Measurements from ENCODE around the gene ATP13A3. TPM values are rescaled to one million over a fixed set of nuclear protein-coding genes. Genes with fewer than 3 reads are reported as not detected.

Gene ATP13A3
- total RNA-seq, 1 donor from 2014 or later, result 74.6 TPM

- no peak for TF ChIP-seq CTCF (conservative IDR thresholded peaks at IDR 0.05)
- Mint-ChIP-seq H3K9me3 (peaks cover 16% of the 10 kb centered on the region), H3K36me3 (ENCODE audit: low read depth) (peaks cover 4% of the 10 kb centered on the region), H3K4me1 (peaks cover 14% of the 10 kb centered on the region), H3K27ac (ENCODE audit: unreplicated experiment) (no peak overlapping the region), H3K27me3 (ENCODE audit: low read depth) (peaks cover 4% of the 10 kb centered on the region), H3K4me3 (no peak overlapping the region)
- no peak for DNase-seq (ENCODE audit: low read depth, low spot score)
Measured at GRCh38 chr3:194387926-194388418, 98.8 kb downstream of the ATP13A3 start.

- DNase-seq (ENCODE audit: low read depth, low spot score), result no peak
- H3K4me3 Mint-ChIP-seq, result no peak overlapping the region
- H3K27me3 Mint-ChIP-seq (ENCODE audit: low read depth), result peaks cover 4% of the 10 kb centered on the region
- peaks cover 16% of the 10 kb centered on the region for H3K9me3 Mint-ChIP-seq
- H3K36me3 Mint-ChIP-seq (ENCODE audit: low read depth), result peaks cover 4% of the 10 kb centered on the region
- H3K4me1 Mint-ChIP-seq, result peaks cover 19% of the 10 kb centered on the region
- TF ChIP-seq CTCF (conservative IDR thresholded peaks at IDR 0.05), result no peak
- H3K27ac Mint-ChIP-seq (ENCODE audit: unreplicated experiment), result no peak overlapping the region
Measured at GRCh38 chr3:194387276-194387675, 99.5 kb downstream of the ATP13A3 start.

- no peak overlapping the region for H3K4me3 Mint-ChIP-seq
- TF ChIP-seq CTCF (conservative IDR thresholded peaks at IDR 0.05), result no peak
- peaks cover 4% of the 10 kb centered on the region for H3K36me3 Mint-ChIP-seq (ENCODE audit: low read depth)
- H3K27ac Mint-ChIP-seq (ENCODE audit: unreplicated experiment), result no peak overlapping the region
- peaks cover 4% of the 10 kb centered on the region for H3K27me3 Mint-ChIP-seq (ENCODE audit: low read depth)
- no peak for DNase-seq (ENCODE audit: low read depth, low spot score)
- peaks cover 19% of the 10 kb centered on the region for H3K4me1 Mint-ChIP-seq
- H3K9me3 Mint-ChIP-seq, result peaks cover 16% of the 10 kb centered on the region
Measured at GRCh38 chr3:194386648-194387047, 100.2 kb downstream of the ATP13A3 start.

- DNase-seq (ENCODE audit: low read depth, low spot score), result no peak
- H3K27me3 Mint-ChIP-seq (ENCODE audit: low read depth), result peaks cover 4% of the 10 kb centered on the region
- peak overlapping the region; percentile 43 for H3K27ac Mint-ChIP-seq (ENCODE audit: unreplicated experiment)
- no peak overlapping the region for H3K4me3 Mint-ChIP-seq
- peaks cover 4% of the 10 kb centered on the region for H3K36me3 Mint-ChIP-seq (ENCODE audit: low read depth)
- peaks cover 12% of the 10 kb centered on the region for H3K9me3 Mint-ChIP-seq
- H3K4me1 Mint-ChIP-seq, result peaks cover 19% of the 10 kb centered on the region
- no peak for TF ChIP-seq CTCF (conservative IDR thresholded peaks at IDR 0.05)
Measured at GRCh38 chr3:194386066-194386465, 100.7 kb downstream of the ATP13A3 start.

- Mint-ChIP-seq H3K9me3 (no peaks in the 10 kb centered on the region), H3K36me3 (ENCODE audit: low read depth) (no peaks in the 10 kb centered on the region), H3K4me3 (no peak overlapping the region), H3K4me1 (peaks cover 26% of the 10 kb centered on the region), H3K27me3 (ENCODE audit: low read depth) (peaks cover 7% of the 10 kb centered on the region), H3K27ac (ENCODE audit: unreplicated experiment) (no peak overlapping the region)
- no peak for TF ChIP-seq CTCF (conservative IDR thresholded peaks at IDR 0.05)
- DNase-seq (ENCODE audit: low read depth, low spot score), result no peak
Measured at GRCh38 chr3:194384569-194385001, 102.2 kb downstream of the ATP13A3 start.
